ENCODE results near the gene TEK.

DNA sequence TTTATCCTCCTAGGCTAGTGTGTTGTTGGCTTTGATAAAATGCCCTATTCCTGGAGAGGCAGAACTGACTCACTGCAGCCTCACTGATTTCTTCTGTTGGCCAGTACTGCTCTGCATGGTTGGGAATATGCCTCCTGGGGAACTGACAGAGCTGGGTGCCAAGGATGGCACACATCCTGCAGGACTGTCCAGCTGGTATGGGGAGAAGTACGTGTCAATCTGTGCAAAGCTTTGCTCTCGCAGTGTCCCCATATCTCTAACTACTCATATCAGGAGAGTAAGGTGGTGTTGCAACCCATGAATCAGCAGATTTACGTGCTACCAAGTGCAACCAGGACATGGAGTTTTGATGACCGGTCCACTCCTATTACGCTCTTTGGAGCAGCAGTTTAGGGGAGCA is 74.7 kb downstream of the TEK start:
- TF ChIP-seq YY1 (IDR thresholded peaks at IDR 0.05; ENCODE audit: low read depth) = no peak
- TF ChIP-seq CEBPB (IDR thresholded peaks at IDR 0.05) = no peak
- TF ChIP-seq, protein P1, sequence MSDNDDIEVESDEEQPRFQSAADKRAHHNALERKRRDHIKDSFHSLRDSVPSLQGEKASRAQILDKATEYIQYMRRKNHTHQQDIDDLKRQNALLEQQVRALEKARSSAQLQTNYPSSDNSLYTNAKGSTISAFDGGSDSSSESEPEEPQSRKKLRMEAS (IDR thresholded peaks at IDR 0.05) = no peak
- TF ChIP-seq TCF12 (IDR thresholded peaks at IDR 0.05; ENCODE audit: low read depth) = no peak
- no peak for TF ChIP-seq TAF1 (IDR thresholded peaks at IDR 0.05; ENCODE audit: low read depth)
- TF ChIP-seq TEAD4 (IDR thresholded peaks at IDR 0.05) = no peak

Measured in Ishikawa (cell line).